Keratinocyte (primary cell): ENCODE measurements around the gene BCL2L11. TPM values are rescaled to one million over a fixed set of nuclear protein-coding genes. Genes with fewer than 3 reads are reported as not detected.

Experiments
- DNase-seq: peaks from one replicate; pipeline ENCODE4 v3.0.0-alpha.2; 2011; ENCODE audit warnings: low read depth, missing footprints, low spot score
- FAIRE-seq: peaks from 2 replicates; lab custom pipeline; 2011; peaks lifted over from hg19 to GRCh38; lab: Jason Lieb, UNC
- H2AFZ ChIP-seq: 2 replicates; pipeline ENCODE4 v1.6.0; 2012; ENCODE audit warnings: low read length, control low read depth, inconsistent platforms; ENCODE audit not compliant: control insufficient read depth
- H3K27ac ChIP-seq: 2 replicates; pipeline ENCODE4 v1.5.1; 2011; ENCODE audit warnings: low read length; ENCODE audit not compliant: control insufficient read depth, insufficient read depth
- H3K27me3 ChIP-seq: 3 replicates; pipeline ENCODE4 v1.6.0; 2011; ENCODE audit warnings: low read length; ENCODE audit not compliant: control insufficient read depth, insufficient read depth; ENCODE audit errors: extremely low read depth
- H3K36me3 ChIP-seq, 2 experiments: 2 replicates in 1 of 2; 3 replicates in 1 of 2; pipeline ENCODE4 v1.5.1; 2011; ENCODE audit warnings: low read length in 2 of 2, mild to moderate bottlenecking in 1 of 2; ENCODE audit not compliant: control insufficient read depth in 2 of 2, insufficient read depth in 2 of 2; ENCODE audit errors: extremely low read depth in 1 of 2
- H3K4me1 ChIP-seq: 3 replicates; pipeline ENCODE4 v1.5.1; 2011; ENCODE audit warnings: low read length; ENCODE audit not compliant: control insufficient read depth, insufficient read depth; ENCODE audit errors: extremely low read depth
- H3K4me2 ChIP-seq: 3 replicates; pipeline ENCODE4 v1.6.0; 2011; ENCODE audit warnings: low read depth, low read length; ENCODE audit not compliant: control insufficient read depth, insufficient read depth; ENCODE audit errors: extremely low read depth
- H3K4me3 ChIP-seq, 3 experiments: fragments of 200-600 bp in 1 of 3; sonication (generic) in 1 of 3; 2 replicates in 2 of 3; 3 replicates in 1 of 3; pipeline ENCODE4 v1.5.1; 2011 to 2016; ENCODE audit warnings: low read length in 3 of 3, mild to moderate bottlenecking in 3 of 3, control low read depth in 2 of 3, inconsistent platforms in 1 of 3, low read depth in 1 of 3, mixed read lengths in 1 of 3, mixed run types in 1 of 3, moderate library complexity in 1 of 3; ENCODE audit not compliant: control insufficient read depth in 2 of 3, insufficient read depth in 2 of 3; ENCODE audit errors: extremely low read depth in 1 of 3
- H3K79me2 ChIP-seq: 2 replicates; pipeline ENCODE4 v1.6.0; 2012; ENCODE audit warnings: low read length; ENCODE audit not compliant: control insufficient read depth, insufficient read depth
- H3K9ac ChIP-seq: 3 replicates; pipeline ENCODE4 v1.6.0; 2011; ENCODE audit warnings: low read length; ENCODE audit not compliant: control insufficient read depth, insufficient read depth; ENCODE audit errors: extremely low read depth
- H3K9me1 ChIP-seq: 3 replicates; pipeline ENCODE4 v1.6.0; 2011; ENCODE audit warnings: low read length; ENCODE audit not compliant: control insufficient read depth, insufficient read depth; ENCODE audit errors: extremely low read depth
- H3K9me3 ChIP-seq: 2 replicates; pipeline ENCODE4 v1.5.1; 2012; ENCODE audit warnings: low read depth, low read length; ENCODE audit not compliant: control insufficient read depth
- H4K20me1 ChIP-seq: 3 replicates; pipeline ENCODE4 v1.6.0; 2011; ENCODE audit warnings: low read length; ENCODE audit not compliant: control insufficient read depth, insufficient read depth; ENCODE audit errors: extremely low read depth
- CTCF ChIP-seq, 3 experiments: IDR thresholded peaks in 1 of 3; conservative IDR thresholded peaks in 1 of 3; optimal IDR thresholded peaks in 1 of 3; 2 replicates in 2 of 3; 3 replicates in 1 of 3; pipeline versions ENCODE3 to v1.5.1; 2011; ENCODE audit warnings: low read length in 3 of 3, mild to moderate bottlenecking in 3 of 3, moderate library complexity in 2 of 3, control low read depth in 1 of 3, inconsistent platforms in 1 of 3; ENCODE audit not compliant: insufficient read depth in 2 of 3; ENCODE audit errors: extremely low read depth in 1 of 3
- EZH2 ChIP-seq: IDR thresholded peaks from one replicate; pipeline ENCODE4 v1.6.1; 2012; ENCODE audit warnings: inconsistent platforms, mild to moderate bottlenecking, low read length, moderate library complexity
- dilution Hi-C: fragments of 300-500 bp; cut with MboI; formaldehyde crosslinking; loops from one replicate; pipeline ENCODE4 v1.7.0; 2020; ENCODE audit warnings: low sequenced_read_pairs; ENCODE audit not compliant: extremely low pct_ligation_motif_present
- polyA plus RNA-seq, 5 experiments: library from polyadenylated mRNA; depleted of rRNA in 3 of 5; stranded (reverse) in 3 of 5; stranded (forward) in 1 of 5; unstranded in 1 of 5; fragments of >200 nt; gene quantifications; 1 replicate in 1 of 5; 2 replicates in 3 of 5; 3 replicates in 1 of 5; pipeline versions ENCODE4 v1.2.1 to v1.2.3, GENCODE V29; 2011 to 2012; ENCODE audit warnings: missing spikeins in 2 of 5, low read depth in 1 of 5, low replicate concordance in 1 of 5

Gene BCL2L11
- polyA plus RNA-seq, 1 donor (not counting 4 experiments of a cell fraction or from before 2014, with no cell fraction given) = 1.9 TPM

GRCh38 chr2:111176388-111176787 is 55.7 kb downstream of the BCL2L11 start:
- H3K27me3 ChIP-seq = peaks cover 3% of the 10 kb centered on the region
- H3K27ac ChIP-seq = no peak overlapping the region
- TF ChIP-seq CTCF (optimal IDR thresholded peaks at IDR 0.05 in 1 of 3, IDR thresholded peaks at IDR 0.05 in 1 of 3, conservative IDR thresholded peaks at IDR 0.05 in 1 of 3; ENCODE audit: extremely low read depth in 1 of 3, insufficient read depth in 2 of 3, low read length in 3 of 3) = no peak
- TF ChIP-seq EZH2 = no peak
- dilution Hi-C loops = no loop called here
- H2AFZ ChIP-seq = no peak overlapping the region
- H3K9me3 ChIP-seq = no peaks in the 10 kb centered on the region
- no peaks in the 10 kb centered on the region for H3K36me3 ChIP-seq
- H3K4me2 ChIP-seq = no peak overlapping the region
- H3K9ac ChIP-seq = no peak overlapping the region
- peaks cover 5% of the 10 kb centered on the region for H3K4me1 ChIP-seq
- FAIRE-seq = no peak
- H3K4me3 ChIP-seq = no peak overlapping the region
- no peaks in the 10 kb centered on the region for H4K20me1 ChIP-seq
- no peak for DNase-seq
- H3K9me1 ChIP-seq = no peaks in the 10 kb centered on the region
- H3K79me2 ChIP-seq = no peaks in the 10 kb centered on the region

- H3K36me3 ChIP-seq = no peaks in the 10 kb centered on the region
- no peak for TF ChIP-seq CTCF (optimal IDR thresholded peaks at IDR 0.05 in 1 of 3, IDR thresholded peaks at IDR 0.05 in 1 of 3, conservative IDR thresholded peaks at IDR 0.05 in 1 of 3; ENCODE audit: extremely low read depth in 1 of 3, insufficient read depth in 2 of 3, low read length in 3 of 3)
- no peak for TF ChIP-seq EZH2
- H3K79me2 ChIP-seq = no peaks in the 10 kb centered on the region
- no peaks in the 10 kb centered on the region for H3K4me1 ChIP-seq
- peaks cover 7% of the 10 kb centered on the region for H3K27me3 ChIP-seq
- H2AFZ ChIP-seq = no peak overlapping the region
- no peaks in the 10 kb centered on the region for H3K9me3 ChIP-seq
- no peak overlapping the region for H3K9ac ChIP-seq
- FAIRE-seq (no peak), DNase-seq (no peak)
- H3K4me2 ChIP-seq = no peak overlapping the region
- no peaks in the 10 kb centered on the region for H3K9me1 ChIP-seq
- dilution Hi-C loops = no loop called here
- H3K27ac ChIP-seq = no peak overlapping the region
- no peak overlapping the region for H3K4me3 ChIP-seq
- no peaks in the 10 kb centered on the region for H4K20me1 ChIP-seq
Measured at GRCh38 chr2:111176867-111177266, 56.2 kb downstream of the BCL2L11 start.
